Measurements from ENCODE around the gene TULP1. TPM values are rescaled to one million over a fixed set of nuclear protein-coding genes. Genes with fewer than 3 reads are reported as not detected.
"Not testable (repeated sequence)": the region's sequence is repeated elsewhere in the genome, so short reads cannot be mapped to it uniquely, and the experiment has no call there.

Gene TULP1
- total RNA-seq, 6 experiments from 2014 or later: not detected

GRCh38 chr6:35519313-35520015 is 6.8 kb upstream of the TULP1 start:
- H3K4me3 Mint-ChIP-seq: no peak overlapping the region
- TF ChIP-seq, protein P1, sequence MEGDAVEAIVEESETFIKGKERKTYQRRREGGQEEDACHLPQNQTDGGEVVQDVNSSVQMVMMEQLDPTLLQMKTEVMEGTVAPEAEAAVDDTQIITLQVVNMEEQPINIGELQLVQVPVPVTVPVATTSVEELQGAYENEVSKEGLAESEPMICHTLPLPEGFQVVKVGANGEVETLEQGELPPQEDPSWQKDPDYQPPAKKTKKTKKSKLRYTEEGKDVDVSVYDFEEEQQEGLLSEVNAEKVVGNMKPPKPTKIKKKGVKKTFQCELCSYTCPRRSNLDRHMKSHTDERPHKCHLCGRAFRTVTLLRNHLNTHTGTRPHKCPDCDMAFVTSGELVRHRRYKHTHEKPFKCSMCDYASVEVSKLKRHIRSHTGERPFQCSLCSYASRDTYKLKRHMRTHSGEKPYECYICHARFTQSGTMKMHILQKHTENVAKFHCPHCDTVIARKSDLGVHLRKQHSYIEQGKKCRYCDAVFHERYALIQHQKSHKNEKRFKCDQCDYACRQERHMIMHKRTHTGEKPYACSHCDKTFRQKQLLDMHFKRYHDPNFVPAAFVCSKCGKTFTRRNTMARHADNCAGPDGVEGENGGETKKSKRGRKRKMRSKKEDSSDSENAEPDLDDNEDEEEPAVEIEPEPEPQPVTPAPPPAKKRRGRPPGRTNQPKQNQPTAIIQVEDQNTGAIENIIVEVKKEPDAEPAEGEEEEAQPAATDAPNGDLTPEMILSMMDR (IDR thresholded peaks at IDR 0.05): no peak
- H3K4me1 Mint-ChIP-seq (ENCODE audit: low read depth): 0 out of 2 replicates have a peak, but pooled peaks cover 5% of the 10 kb centered on the region
- DNase-seq: no peak
- H3K27ac Mint-ChIP-seq: no peak overlapping the region
- peaks cover 13% of the 10 kb centered on the region for H3K27me3 Mint-ChIP-seq (ENCODE audit: insufficient read depth)
- H3K9me3 Mint-ChIP-seq: no peaks in the 10 kb centered on the region
- H3K36me3 Mint-ChIP-seq (ENCODE audit: low read depth): no peaks in the 10 kb centered on the region

DNA sequence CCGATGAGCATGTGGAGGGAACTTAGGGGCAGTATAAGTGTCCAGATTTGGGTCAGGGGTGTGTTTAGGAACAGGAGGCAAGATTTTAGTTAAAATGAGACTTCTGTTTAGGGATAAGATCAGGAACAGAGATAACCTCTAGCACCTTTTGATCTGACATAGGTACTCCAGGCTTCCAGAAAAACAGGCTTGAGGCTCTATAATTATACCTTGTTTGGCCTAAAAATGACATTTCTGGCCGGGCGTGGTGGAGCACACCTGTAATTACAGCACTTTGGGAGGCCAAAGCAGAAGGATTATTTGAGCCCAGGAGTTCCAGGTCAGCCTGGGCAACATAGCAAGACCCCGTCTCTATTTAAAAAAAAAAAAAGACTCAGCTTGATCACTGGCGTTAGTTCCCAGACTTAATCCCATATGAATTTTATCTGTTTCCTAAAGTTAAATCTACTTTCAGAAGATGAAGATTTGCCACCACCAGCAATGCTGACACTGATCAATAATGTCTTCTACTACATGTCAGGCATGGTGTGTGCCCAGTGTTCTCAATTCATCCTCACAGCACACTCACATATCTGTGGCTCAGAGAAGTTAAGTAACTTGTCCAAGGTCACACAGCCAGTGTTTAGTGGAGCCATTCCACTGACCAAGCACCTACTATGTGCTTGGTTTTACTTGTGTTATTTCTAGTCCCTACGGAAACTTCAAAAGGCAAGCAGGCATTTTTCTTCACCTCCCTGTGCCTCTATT is 6.0 kb upstream of the TULP1 start:
- DNase-seq: no peak
- TF ChIP-seq, protein P1 (IDR thresholded peaks at IDR 0.05): no peak
- Mint-ChIP-seq H3K36me3 (ENCODE audit: low read depth) (no peaks in the 10 kb centered on the region), H3K27ac (no peak overlapping the region), H3K4me3 (no peak overlapping the region), H3K27me3 (ENCODE audit: insufficient read depth) (peaks cover 17% of the 10 kb centered on the region), H3K9me3 (no peaks in the 10 kb centered on the region), H3K4me1 (ENCODE audit: low read depth) (0 out of 2 replicates have a peak, but pooled peaks cover 5% of the 10 kb centered on the region)

DNA sequence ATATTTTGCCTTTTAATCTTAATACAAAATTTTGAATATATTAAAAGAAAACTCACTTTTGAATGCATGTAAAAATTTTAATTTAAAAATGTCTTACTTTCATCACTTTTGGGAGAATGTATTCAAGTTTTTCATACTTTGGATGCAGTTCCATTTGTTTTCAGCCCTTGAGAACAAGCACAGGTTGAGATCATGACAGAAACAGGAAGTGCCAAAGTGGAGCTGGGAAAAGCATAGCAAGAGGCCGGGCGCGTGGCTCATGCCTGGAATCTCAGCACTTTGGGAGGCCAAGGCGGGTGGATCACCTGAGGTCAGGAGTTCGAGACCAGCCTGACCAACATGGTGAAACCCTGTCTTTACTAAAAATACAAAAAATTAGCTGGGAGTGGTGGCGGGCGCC is 5.3 kb upstream of the TULP1 start:
- DNase-seq; H3K4me3 Mint-ChIP-seq; H3K4me1 Mint-ChIP-seq (ENCODE audit: low read depth); H3K27ac Mint-ChIP-seq; H3K9me3 Mint-ChIP-seq; H3K36me3 Mint-ChIP-seq (ENCODE audit: low read depth): not testable (repeated sequence)
- H3K27me3 Mint-ChIP-seq (ENCODE audit: insufficient read depth): peaks cover 18% of the 10 kb centered on the region

GRCh38 chr6:35516712-35517111 is 4.0 kb upstream of the TULP1 start:
- no peaks in the 10 kb centered on the region for H3K9me3 Mint-ChIP-seq
- H3K27me3 Mint-ChIP-seq (ENCODE audit: insufficient read depth): peaks cover 20% of the 10 kb centered on the region
- no peaks in the 10 kb centered on the region for H3K4me1 Mint-ChIP-seq (ENCODE audit: low read depth)
- TF ChIP-seq, protein P1 (IDR thresholded peaks at IDR 0.05): no peak
- no peaks in the 10 kb centered on the region for H3K36me3 Mint-ChIP-seq (ENCODE audit: low read depth)
- no peak for DNase-seq
- no peak overlapping the region for H3K27ac Mint-ChIP-seq
- no peak overlapping the region for H3K4me3 Mint-ChIP-seq

GRCh38 chr6:35515939-35516338 is 3.2 kb upstream of the TULP1 start:
- not testable (repeated sequence) for H3K4me1 Mint-ChIP-seq (ENCODE audit: low read depth); H3K4me3 Mint-ChIP-seq; DNase-seq; H3K36me3 Mint-ChIP-seq (ENCODE audit: low read depth); H3K27ac Mint-ChIP-seq; H3K9me3 Mint-ChIP-seq
- peaks cover 16% of the 10 kb centered on the region for H3K27me3 Mint-ChIP-seq (ENCODE audit: insufficient read depth)

- H3K9me3 Mint-ChIP-seq: no peaks in the 10 kb centered on the region
- H3K4me1 Mint-ChIP-seq (ENCODE audit: low read depth): no peaks in the 10 kb centered on the region
- H3K27ac Mint-ChIP-seq: no peak overlapping the region
- peaks cover 20% of the 10 kb centered on the region for H3K27me3 Mint-ChIP-seq (ENCODE audit: insufficient read depth)
- no peak overlapping the region for H3K4me3 Mint-ChIP-seq
- DNase-seq: no peak
- H3K36me3 Mint-ChIP-seq (ENCODE audit: low read depth): no peaks in the 10 kb centered on the region
- TF ChIP-seq, protein P1 (IDR thresholded peaks at IDR 0.05): no peak
These were observed 1.9 kb upstream of the TULP1 start for GRCh38 chr6:35514587-35514986.
